GM12891 (cell line): Measurements from ENCODE around the gene RTRAF.

Experiments
- POLR2A ChIP-seq: IDR thresholded peaks from 2 replicates; pipeline ENCODE4 v1.6.1; 2011; ENCODE audit warnings: low read depth, low read length, control low read depth
- SPI1 ChIP-seq: IDR thresholded peaks from 2 replicates; pipeline ENCODE4 v1.6.1; 2011; ENCODE audit warnings: low read depth, low read length, control low read depth
- TAF1 ChIP-seq: IDR thresholded peaks from 2 replicates; pipeline ENCODE4 v1.6.1; 2011; ENCODE audit warnings: low read depth, low read length, control low read depth

- TF ChIP-seq POLR2A, result no peak
- no peak for TF ChIP-seq TAF1
- no peak for TF ChIP-seq SPI1
These were observed 28.5 kb upstream of the RTRAF start for GRCh38 chr14:51960866-51961265.
